ENCODE measurements around the gene PEX7.
A peak's percentile ranks its signal among the peaks of the same experiment; 100 is the strongest.
"Not testable (repeated sequence)": the region's sequence is repeated elsewhere in the genome, so short reads cannot be mapped to it uniquely, and the experiment has no call there.

The PEX7 gene

GRCh38 chr6:136843210-136843609 lies 20.8 kb downstream of the PEX7 start:
- no peak for DNase-seq

DNA sequence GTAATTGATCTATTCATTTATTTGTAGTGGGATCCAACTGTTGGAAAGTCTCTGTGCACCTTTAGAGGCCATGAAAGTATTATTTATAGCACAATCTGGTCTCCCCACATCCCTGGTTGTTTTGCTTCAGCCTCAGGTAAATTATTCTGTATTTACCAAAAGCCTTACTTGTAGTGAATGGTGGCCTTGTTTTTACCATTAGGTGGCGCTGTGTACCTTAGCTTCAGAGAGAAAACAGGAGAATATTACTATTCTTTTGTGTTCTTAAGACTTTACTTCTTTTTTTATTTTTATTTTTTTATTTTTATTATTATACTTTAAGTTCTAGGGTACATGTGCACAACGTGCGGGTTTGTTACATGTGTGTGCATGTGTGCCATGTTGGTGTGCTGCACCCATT lies 23.7 kb downstream of the PEX7 start:
- peak; percentile 54 for DNase-seq

DNA sequence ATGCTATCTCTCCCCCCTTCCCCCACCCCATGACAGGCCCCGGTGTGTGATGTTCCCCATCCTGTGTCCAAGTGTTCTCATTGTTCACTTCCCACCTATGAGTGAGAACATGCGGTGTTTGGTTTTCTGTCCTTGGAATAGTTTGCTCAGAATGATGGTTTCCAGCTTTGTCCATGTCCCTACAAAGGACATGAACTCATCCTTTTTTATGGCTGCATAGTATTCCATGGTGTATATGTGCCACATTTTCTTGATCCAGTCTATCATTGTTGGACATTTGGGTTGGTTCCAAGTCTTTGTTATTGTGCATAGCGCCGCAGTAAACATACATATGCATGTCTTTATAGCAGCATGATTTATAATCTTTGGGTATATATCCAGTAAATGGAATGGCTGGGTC lies 24.1 kb downstream of the PEX7 start:
- DNase-seq = not testable (repeated sequence)

GRCh38 chr6:136849979-136850563 lies 27.7 kb downstream of the PEX7 start:
- not testable (repeated sequence) for DNase-seq

- DNase-seq = peak; percentile 50
Observed at GRCh38 chr6:136859430-136859829, 37.0 kb downstream of the PEX7 start.

GRCh38 chr6:136860043-136860442 lies 37.7 kb downstream of the PEX7 start:
- DNase-seq = no peak

DNA sequence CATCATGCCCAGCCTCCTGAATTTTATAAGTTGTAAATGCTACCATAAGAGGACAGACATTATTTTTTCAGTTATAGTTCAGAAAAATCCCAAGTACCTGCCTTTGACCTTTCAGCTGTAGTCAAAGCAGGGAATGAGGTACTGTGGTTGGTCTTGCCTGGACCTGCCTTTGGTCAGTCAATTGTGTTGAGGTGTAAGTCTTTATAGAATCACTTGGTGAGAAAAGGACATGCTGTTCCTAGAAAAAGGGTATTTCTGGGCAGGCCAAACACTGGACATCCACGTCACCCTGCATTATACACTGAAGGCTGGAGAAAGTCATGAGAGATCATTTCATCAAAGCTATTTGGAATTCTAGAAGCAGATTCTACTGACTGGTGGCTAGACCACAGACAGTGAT lies 40.3 kb downstream of the PEX7 start:
- DNase-seq = no peak

DNA sequence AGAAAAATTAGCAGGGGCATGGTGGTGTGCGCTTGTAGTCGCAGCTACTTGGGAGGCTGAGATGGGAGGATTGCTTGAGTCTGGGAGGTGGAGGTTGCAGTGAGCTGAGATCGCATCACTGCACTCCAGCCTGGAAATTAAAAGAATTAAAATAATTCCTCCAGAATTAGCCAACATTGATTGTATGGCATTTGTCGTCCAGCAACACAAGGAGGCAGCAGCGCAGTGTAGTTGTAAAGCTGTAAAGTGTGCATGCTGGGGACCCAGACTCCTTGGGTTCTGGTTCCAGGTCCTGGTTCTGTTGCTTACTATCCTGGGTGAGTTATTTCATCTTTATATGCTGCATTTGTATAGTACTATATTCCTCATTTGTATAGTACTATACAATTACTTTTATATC lies 41.4 kb downstream of the PEX7 start:
- DNase-seq = no peak

- DNase-seq = no peak
Observed at GRCh38 chr6:136864676-136865075, 42.3 kb downstream of the PEX7 start.

DNA sequence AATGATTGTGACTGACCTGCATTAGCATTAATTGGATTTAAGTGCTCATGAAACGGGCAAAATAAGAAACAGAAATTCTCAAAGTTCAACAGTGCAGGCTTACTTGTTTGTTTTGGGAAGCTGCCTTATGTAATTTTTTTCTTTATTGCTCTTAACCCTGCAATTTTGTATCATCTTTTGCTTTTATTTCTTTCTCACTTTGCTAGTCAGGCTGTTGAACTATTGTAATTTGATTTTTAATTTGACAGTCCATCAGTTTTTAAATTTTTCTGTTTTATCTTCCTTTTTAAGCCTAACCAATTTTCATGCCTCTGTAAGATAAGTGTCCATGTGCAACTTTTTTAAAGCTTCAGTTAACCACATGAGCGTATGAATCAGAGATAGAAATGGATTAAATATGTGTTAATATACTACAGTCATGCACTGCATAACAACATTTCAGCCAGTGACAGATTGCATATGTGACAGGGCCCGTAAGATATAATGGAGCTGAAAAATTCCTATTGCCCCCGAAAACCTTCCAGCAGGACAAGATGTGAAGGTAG lies 44.6 kb downstream of the PEX7 start:
- no peak for DNase-seq

- no peak for DNase-seq
Observed at GRCh38 chr6:136869451-136869850, 47.1 kb downstream of the PEX7 start.

GRCh38 chr6:136873748-136874147 lies 51.4 kb downstream of the PEX7 start:
- no peak for DNase-seq

DNA sequence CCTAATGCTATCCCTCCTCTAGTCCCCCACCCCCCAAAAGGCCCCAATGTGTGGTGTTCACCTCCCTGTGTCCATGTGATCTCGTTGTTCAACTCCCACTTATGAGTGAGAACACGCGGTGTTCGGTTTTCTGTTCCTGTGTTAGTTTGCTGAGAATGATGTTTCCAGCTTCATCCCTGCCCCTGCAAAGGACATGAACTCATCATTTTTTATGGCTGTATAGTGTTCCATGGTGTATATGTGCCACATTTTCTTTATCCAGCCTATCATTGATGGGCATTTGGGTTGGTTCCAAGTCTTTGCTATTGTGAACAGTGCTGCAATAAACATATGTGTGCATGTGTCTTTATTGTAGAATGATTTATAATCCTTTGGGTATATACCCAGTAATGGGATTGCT lies 54.1 kb downstream of the PEX7 start:
- not testable (repeated sequence) for DNase-seq

DNA sequence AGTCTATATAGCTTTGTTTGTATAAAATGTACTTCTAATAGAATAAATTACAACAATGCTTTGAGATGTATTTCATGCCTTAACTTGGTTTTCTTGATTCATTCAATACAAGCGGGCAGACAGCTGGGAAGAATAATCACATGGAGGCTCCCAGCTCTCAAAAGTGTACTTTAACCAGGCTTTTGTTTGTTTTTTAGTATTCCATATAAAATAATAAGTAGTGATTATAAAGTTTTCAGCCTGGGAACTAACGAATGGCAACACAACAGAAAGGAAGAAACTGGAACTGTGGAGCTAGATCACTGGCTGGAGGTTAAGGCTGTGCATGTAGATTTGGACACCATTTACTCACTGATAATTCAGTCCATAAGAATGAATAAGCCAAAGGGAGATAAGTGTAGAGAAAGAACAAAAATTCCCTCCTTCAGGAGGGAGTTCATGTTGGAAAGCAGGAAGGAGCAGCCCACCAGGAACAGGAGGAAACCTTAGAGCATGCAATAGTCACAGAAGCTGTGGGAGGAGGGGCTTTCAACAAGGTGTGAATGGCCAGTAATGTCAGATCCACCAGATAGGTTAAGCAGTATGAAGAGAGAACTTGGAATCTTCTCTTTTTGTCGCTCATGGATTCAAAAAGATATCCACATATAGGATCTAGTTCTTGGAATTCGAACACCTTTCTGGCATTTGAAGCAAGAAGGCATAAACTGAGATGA lies 58.5 kb downstream of the PEX7 start:
- no peak for DNase-seq

- DNase-seq = no peak
Observed at GRCh38 chr6:136886091-136886490, 63.7 kb downstream of the PEX7 start.

DNA sequence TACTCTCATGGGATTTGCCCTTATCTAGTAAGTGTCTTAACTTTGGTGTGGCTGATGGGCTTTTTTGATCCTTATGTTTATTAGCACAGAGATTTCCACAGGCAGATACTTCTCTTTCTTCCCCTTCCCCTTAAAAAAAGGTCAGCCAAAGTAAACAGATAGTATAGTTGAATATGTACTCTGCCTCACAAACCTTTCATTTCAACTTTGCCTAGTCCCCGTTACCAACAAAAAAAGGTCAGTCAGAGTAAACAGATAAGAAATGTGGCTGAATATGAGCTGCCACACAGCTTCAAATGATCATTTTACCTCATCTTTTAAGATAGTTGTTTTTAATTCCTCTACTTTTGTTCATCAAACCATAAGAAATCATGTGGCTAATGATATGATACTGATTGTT lies 65.6 kb downstream of the PEX7 start:
- no peak for DNase-seq

- DNase-seq = no peak
Observed at GRCh38 chr6:136889271-136890193, 67.1 kb downstream of the PEX7 start.

GRCh38 chr6:136890194-136890839 lies 67.9 kb downstream of the PEX7 start:
- no peak for DNase-seq

DNA sequence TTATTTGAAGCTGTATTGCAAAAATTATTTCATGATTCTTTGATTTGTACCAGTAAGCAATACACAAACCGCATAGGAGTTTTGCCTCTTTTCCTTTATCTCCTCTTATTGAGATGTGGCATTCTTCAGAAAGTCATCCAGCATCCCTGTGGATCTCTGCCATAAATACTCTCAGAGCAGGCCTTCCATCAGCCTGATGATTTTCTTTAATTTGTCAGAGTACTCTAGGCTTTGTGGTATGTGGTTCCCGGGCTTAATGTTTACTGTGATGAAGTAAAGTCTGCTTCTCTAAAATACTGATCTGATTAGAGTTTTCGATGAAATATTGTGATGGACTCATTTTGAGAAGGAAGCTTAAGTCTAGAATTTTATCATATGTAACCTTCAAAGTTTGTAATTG lies 68.6 kb downstream of the PEX7 start:
- DNase-seq = no peak

GRCh38 chr6:136893187-136893586 lies 70.8 kb downstream of the PEX7 start:
- no peak for DNase-seq

DNA sequence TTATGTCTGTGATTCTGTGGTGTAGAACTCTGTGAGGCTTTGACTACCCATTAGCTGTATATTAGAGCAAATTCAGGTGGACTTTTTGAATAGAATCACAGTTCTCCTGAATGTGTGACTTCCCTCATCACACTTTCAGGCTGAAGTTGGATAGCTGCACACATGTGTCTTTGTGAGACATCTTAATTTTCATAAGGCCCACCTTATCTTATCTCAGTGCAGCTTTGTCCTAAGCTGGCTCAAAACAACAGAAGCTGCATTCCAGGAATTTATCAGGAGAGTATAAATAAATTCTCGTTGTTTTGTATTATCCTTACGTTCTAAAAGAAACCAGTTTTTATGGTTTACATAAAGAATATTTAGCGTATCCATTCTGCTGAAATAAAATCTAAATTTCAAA lies 73.5 kb downstream of the PEX7 start:
- no peak for DNase-seq

DNA sequence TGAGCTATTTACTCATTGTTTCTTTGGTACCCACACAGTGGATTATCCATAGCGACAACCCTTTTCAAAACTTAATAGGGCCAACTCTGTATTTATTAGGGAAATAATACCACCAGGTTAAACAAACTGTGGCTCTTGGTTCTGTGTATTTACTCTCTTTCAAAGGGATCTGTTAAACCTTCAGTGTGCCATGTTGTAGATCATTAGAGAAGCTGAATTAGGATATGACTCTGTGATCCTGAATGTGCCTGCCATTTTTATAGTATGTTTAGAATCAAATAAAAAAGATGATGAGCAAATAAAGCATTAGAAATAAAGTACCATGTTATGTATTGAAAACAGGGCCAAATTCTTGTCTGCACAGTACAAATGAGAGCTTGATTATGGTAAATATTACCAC lies 74.7 kb downstream of the PEX7 start:
- no peak for DNase-seq

DNA sequence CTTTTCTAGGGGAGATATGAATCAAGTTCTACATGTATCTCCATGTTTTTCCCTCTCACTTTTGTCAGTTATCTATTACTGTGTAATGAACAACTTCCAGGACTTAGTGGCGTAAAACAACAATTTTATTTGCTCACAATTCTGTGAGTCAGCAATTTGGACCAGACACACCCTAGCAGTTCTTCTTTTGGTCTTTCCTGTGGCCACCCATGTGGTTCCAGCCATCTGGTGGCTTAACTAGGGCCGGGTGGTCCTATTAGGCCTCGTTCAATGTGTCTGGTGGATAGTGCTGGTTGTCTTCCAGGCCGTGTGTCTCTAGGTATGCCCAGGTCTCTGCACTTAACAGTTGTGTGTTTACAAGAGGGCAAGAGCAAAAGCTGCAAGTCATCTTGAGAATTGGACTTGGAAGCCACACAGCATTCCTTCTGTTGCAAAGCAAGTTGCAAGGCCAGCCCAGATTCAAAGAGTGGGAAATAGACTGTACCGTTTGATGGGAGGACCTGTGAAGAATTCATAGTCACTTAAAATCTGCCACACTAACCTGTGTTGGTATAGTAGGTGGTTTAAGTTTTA lies 78.9 kb downstream of the PEX7 start:
- no peak for DNase-seq

Measured in inflammatory macrophage treated with lipopolysaccharide for 4 hours (primary cell).